Measurements from ENCODE around the gene FBXO42. TPM values are rescaled to one million over a fixed set of nuclear protein-coding genes. Genes with fewer than 3 reads are reported as not detected.

FBXO42 gene
- total and polyA plus RNA-seq, 9 of the 15 experiments (the other 6 are each of a cell fraction or from before 2014, with no cell fraction given) = 7.2 to 24.8 (median 17.4) TPM

GRCh38 chr1:16207318-16208269, 144.7 kb downstream of the FBXO42 start (continued):
- TF ChIP-seq FOXK2 (conservative IDR thresholded peaks at IDR 0.05 in 1 of 2, IDR thresholded peaks at IDR 0.05 in 1 of 2; ENCODE audit: low read depth in 2 of 2) (no peak), NFE2 (IDR thresholded peaks at IDR 0.05; ENCODE audit: low read depth) (no peak), TGIF2 (CRISPR knock-in tag; IDR thresholded peaks at IDR 0.05) (peak; percentile 17; the same call in 1 of the 2 replicates), KLF10 (CRISPR knock-in tag; IDR thresholded peaks at IDR 0.05) (no peak), ZKSCAN1 (IDR thresholded peaks at IDR 0.05; ENCODE audit: low read depth, low read length) (peak; percentile 87), NR4A1 (CRISPR knock-in tag; IDR thresholded peaks at IDR 0.05) (no peak), NR4A1 (tag; IDR thresholded peaks at IDR 0.05) (0 out of 2 replicates have a peak, but pooled peaks have one; percentile 46), CSDE1 (IDR thresholded peaks at IDR 0.05) (no peak), PCBP1 (IDR thresholded peaks at IDR 0.05; ENCODE audit: low read depth, low read length, poor library complexity, severe bottlenecking) (peak; percentile 38), HDAC2 (IDR thresholded peaks at IDR 0.05) (peak; percentile 77), HNRNPH1 (optimal IDR thresholded peaks at IDR 0.05; ENCODE audit: low read depth, low read length) (no peak), AFF1 (IDR thresholded peaks at IDR 0.05; ENCODE audit: low read depth in 1 of 2, partially characterized antibody in 2 of 2) (peak in 1 of 2 experiments; percentile 46), ZNF639 (CRISPR knock-in tag; conservative IDR thresholded peaks at IDR 0.05 in 1 of 2, IDR thresholded peaks at IDR 0.05 in 1 of 2) (0 out of 4 replicates have a peak, but pooled peaks of 1 of the 2 experiments have one; percentile 3), ZNF140 (CRISPR knock-in tag; IDR thresholded peaks at IDR 0.05) (no peak), FIP1L1 (IDR thresholded peaks at IDR 0.05; ENCODE audit: low read depth, low read length, poor library complexity, severe bottlenecking) (peak; percentile 48)
- TF ChIP-seq, protein P1, sequence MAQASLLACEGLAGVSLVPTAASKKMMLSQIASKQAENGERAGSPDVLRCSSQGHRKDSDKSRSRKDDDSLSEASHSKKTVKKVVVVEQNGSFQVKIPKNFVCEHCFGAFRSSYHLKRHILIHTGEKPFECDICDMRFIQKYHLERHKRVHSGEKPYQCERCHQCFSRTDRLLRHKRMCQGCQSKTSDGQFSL (CRISPR knock-in tag; IDR thresholded peaks at IDR 0.05) = 0 out of 2 replicates have a peak, but pooled peaks have one; percentile 50
- TF ChIP-seq, protein P1 (tag; IDR thresholded peaks at IDR 0.05) = no peak
- TF ChIP-seq, protein P2, sequence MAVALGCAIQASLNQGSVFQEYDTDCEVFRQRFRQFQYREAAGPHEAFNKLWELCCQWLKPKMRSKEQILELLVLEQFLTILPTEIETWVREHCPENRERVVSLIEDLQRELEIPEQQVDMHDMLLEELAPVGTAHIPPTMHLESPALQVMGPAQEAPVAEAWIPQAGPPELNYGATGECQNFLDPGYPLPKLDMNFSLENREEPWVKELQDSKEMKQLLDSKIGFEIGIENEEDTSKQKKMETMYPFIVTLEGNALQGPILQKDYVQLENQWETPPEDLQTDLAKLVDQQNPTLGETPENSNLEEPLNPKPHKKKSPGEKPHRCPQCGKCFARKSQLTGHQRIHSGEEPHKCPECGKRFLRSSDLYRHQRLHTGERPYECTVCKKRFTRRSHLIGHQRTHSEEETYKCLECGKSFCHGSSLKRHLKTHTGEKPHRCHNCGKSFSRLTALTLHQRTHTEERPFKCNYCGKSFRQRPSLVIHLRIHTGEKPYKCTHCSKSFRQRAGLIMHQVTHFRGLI (CRISPR knock-in tag; IDR thresholded peaks at IDR 0.05) = no peak

All from K562 (cell line).